GM21526 (cell line): ENCODE results near the gene FAF1.
"Not testable (repeated sequence)": the region's sequence is repeated elsewhere in the genome, so short reads cannot be mapped to it uniquely, and the experiment has no call there.

Source experiments
- ATAC-seq: cut with Tn5 transposase; IDR thresholded peaks from one replicate; pipeline ENCODE4 v1.9.1; 2021; ENCODE audit warnings: moderate library complexity; ENCODE audit not compliant: unreplicated experiment, low FRiP score

Gene FAF1

DNA sequence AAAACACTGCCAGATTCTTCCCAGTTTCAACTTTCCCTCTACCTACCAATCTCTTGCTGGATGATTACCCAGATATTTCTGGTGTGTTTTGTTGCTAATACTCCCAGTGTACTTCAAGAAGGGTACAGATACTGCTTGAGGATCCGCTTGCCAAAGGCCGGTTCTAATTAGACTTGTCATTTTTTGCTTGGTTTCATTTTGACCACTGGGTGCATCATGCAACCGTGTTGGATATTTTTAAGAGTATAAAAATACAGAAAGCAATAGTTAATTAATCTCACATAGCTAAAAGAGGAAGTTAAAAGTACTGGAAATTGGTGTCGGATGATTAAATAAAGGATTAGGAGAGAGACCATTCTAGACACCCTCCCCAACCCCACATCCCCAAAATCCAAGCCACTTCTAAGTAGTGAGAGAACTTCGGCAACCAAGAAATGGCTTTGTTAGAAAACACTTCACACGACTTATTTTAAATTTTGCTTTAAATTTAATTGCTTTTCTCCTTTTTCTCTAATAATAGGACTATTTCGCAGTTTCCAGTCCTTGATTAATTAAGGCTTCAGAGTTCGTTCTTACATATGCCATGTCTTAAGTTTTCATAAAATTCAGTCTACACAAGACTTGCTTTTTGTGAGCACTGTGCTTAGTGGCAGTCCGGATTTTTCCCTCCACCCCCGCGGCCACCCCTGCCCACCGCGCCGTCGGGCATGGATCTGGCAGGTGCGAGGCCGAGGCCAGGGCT is 7.5 kb upstream of the FAF1 start:
- no peak for ATAC-seq

DNA sequence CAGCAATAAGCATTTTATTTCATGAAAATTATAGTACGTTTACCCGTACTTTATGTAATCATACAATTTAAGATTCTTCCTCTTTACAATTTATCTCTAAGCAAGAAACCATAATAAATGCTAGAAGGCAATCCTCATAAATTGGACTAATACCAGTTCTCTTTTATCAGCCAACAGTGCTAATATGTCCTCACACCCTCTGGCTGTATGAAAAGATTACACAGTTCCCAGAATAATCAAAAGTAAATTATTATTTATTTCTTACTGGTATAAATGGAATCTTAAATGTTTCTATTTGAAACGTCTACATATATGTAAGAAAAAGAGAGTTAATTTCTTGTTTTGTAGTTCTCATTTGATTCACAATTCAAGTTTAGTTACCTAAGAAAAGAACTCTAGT is 6.9 kb upstream of the FAF1 start:
- no peak for ATAC-seq

DNA sequence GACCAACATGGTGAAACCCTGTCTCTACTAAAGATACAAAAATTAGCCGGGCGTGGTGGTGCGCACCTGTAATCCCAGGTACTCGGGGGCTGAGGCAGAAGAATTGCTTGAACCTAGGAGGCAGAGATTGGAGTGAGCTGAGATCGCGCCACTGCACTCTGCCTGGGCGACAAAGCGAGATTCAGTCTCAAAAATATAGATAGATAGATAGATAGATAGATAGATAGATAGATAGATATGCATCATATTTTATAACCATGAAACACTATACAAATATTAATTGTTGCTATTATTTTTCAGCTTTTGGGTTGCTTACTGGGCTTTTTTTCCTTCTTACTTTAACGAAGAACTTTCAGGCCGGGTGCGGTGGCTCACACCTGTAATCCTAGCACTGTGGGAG is 4.8 kb upstream of the FAF1 start:
- no peak for ATAC-seq

DNA sequence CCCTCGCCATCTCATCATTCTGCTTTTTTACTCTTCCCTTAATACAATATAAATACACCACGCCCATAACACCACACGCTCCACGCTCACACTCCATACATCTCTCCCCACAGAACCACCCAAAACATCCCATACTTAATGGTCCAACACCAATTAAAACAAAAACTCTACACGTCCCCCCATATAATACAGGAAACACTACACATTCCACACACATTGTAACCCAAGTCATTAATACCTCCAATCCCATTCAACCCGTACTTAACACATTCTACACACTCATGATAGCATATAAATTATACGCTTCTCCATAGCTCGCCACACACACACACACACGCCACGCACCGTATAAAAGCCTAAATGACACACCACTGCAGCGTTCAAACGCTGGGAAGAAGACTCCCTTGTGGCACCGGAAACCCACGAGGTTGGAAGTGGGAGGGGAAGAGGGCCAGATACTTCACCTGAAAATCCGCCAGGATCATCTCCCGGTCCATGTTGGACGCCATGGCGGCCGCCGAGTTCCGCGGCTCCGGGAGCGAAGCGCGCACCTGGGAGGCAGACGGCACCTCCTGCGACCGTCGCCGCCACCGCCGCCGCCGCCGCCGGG is 659 bp downstream of the FAF1 start:
- no peak for ATAC-seq

DNA sequence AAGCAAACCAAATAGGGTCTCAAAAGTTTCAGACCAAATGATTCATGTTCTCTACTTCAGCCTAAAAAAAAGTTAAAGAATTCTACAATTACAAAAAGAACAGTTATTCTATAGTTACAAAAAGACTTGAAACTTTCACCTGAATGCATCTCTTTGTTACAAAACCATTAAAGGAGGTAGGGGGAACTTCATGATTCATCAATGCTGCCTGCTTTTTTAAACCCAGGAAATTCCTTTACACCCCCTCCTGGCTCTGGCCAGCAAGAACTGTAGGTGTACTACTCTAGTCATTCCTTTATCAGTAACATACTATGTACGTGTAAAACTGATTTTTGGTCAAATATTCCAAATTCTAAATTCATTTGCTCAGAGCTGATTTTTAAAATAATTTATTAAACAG is 5.0 kb downstream of the FAF1 start:
- ATAC-seq: no peak

DNA sequence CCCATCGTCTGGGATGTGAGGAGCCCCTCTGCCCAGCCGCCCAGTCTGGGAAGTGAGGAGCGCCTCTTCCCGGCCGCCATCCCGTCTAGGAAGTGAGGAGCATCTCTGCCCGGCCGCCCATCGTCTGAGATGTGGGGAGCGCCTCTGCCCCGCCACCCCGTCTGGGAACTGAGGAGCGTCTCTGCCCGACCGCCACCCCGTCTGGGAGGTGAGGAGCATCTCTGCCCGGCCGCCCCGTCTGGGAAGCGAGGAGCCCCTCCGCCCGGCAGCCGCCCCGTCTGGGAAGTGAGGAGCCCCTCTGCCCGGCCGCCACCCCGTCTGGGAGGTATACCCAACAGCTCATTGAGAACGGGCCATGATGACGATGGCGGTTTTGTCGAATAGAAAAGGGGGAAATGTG is 7.5 kb downstream of the FAF1 start:
- not testable (repeated sequence) for ATAC-seq

DNA sequence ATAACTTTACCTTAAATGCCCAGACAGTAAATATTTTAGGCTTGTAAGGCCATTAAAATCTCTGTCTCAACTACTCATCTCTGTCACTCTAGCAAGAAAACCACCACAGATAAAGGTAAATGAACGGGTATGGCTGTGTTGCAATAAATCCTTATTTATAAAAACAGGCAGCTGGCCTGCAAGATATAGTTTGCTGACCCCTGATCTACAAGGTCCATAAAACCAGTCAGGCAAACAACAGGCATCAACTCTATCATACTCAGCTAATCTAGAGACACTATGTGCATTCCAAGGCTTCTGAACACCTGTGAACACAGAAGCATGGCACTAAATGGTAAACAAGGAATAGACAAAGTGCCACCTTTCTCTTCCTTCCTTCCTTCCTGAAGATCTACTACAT is 9.7 kb downstream of the FAF1 start:
- no peak for ATAC-seq

- ATAC-seq: no peak
These were observed 10.6 kb downstream of the FAF1 start for GRCh38 chr1:50949286-50949982.

DNA sequence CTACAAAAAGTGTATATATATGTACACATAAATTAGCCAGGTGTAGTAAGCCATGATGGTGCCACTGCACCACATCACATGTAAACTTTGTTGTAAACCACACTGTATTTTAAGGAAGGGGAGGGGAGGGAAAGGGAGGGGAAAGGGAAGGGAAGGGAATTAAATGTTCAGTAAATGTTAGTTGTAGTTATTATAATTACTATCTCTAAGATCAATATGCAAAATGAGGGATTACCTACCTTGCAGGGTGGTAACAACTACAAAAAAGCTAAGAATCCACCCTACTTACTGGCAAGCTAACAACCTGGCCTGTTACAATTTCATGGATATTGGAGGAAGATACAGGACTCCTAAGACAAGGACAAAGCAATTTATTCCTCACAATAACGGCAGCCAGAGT is 17.7 kb downstream of the FAF1 start:
- ATAC-seq: no peak

- no peak for ATAC-seq
These were observed 19.8 kb downstream of the FAF1 start for GRCh38 chr1:50940291-50940690.

DNA sequence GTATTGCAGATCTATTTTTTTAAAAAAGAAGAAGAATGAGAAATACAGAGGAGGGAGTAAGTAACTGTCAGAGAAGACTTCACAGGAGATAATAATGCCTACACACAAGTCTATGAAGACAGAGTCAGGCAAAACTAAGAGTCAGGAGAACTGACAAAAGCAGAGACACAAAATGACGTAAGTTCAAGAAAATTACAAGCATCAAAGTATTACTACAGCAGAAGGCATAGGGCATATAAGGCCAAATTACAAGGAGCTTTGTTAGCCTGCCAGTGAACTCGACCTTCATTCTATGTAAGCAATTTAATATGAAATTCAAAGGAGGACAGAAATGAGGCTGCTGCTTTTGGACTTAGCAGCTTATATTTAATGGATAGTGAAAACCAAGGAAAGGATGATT is 23.7 kb downstream of the FAF1 start:
- ATAC-seq: no peak

GRCh38 chr1:50935276-50935675 is 24.8 kb downstream of the FAF1 start:
- not testable (repeated sequence) for ATAC-seq

GRCh38 chr1:50934838-50935237 is 25.2 kb downstream of the FAF1 start:
- ATAC-seq: no peak

GRCh38 chr1:50933770-50934169 is 26.3 kb downstream of the FAF1 start:
- ATAC-seq: not testable (repeated sequence)

GRCh38 chr1:50932043-50932442 is 28.0 kb downstream of the FAF1 start:
- ATAC-seq: not testable (repeated sequence)

- no peak for ATAC-seq
These were observed 28.9 kb downstream of the FAF1 start for GRCh38 chr1:50930965-50931737.

DNA sequence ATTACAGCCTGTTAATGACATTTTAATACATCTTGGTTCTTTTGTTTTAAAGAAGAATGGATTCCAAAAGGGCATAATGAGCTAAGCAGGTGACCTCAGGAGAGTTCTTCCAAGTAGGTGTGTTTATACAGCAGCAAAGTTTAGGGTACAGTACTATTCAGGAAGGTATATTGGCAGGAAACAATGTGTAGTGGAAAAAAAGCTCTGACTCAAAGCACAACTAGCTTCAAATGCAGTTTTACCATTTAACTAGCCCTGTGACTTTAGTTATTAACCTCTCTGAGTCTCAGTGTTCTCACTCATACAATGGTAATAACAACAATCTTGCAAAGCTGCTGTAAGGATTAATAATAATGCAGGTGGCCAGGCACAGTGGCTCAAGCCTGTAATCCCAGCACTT is 29.9 kb downstream of the FAF1 start:
- ATAC-seq: no peak

DNA sequence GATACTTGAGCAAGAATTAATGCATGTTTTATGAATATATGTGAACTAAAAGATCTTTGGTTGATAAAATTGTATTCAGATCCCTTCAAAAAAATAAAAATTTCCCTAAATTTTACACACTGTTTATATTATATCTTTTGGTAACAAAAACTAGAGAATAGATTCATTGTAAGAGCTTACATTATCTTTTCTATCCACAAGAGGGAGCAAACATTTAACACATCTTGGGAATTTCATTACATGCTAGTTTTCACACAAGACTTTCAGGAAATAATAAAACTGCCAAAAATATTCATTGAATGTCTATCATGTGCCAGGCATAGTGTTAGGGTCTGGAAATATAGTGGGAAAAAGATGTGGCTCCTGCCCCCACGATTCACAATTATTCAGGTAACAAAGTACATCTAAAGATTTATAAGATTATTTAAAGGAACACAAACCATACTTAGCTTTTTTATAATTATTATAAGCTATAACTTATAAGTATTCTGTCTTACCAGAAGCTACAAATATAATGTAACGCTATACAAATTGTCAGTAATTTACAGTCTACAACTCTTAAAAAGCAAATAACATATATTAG is 30.6 kb downstream of the FAF1 start:
- no peak for ATAC-seq

- no peak for ATAC-seq
These were observed 36.5 kb downstream of the FAF1 start for GRCh38 chr1:50923564-50923963.

DNA sequence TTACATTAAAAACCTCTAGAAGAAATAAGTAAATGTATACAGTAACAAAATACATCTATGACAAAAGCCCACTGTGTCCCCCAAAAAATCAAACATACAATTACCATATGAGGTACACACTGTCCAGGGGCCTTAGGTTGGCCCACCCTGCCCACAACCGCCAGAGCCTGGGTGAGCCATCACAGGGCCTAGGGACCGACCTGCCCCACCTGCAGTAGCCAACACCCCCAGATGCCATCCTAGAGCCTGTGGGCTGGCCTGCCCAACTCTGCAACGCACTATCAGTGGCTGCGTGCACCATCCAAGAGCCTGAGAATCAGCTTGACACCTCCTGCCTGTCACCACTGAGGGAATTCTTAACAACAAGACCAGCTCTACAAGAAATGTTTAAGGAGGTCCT is 39.0 kb downstream of the FAF1 start:
- no peak for ATAC-seq

DNA sequence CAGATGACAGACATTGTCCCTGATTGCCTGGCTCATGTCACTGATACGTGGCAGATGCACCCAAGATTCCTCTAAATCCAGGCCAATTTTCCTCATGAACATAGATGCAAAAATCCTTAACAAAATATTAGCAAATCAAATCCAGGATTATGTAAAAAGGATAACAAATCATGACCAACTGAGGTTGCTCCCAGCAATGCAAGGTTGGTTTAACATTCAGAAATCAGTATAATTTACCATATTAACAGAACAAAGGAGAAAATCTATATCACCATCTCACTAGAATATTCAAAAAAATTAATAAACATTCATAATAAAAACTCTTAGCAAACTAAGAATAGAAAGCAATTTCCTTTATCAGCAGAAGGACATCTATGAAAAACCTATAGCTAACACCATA is 39.7 kb downstream of the FAF1 start:
- ATAC-seq: no peak
